A549 (cell line): ENCODE measurements around the gene TES. TPM values are rescaled to one million over a fixed set of nuclear protein-coding genes. Genes with fewer than 3 reads are reported as not detected.

Experiments used
- ATAC-seq, 2 experiments: fragments of 200-7000 bp in 1 of 2; fragments of >200 bp in 1 of 2; cut with Nextera tagmentation in 1 of 2; cut with Tn5 transposase in 1 of 2; 3 replicates each; pipeline versions ENCODE4 v1.8.0 to v1.9.1; 2018 to 2020; ENCODE audit warnings: mild to moderate bottlenecking in 1 of 2, moderate library complexity in 1 of 2
- CTCF ChIA-PET: fragments of 300-600 bp; sonication (Branson Sonifier 250); formaldehyde crosslinking; extraction: SDS; loops from one replicate; lab custom pipeline; 2021; ENCODE audit warnings: antibody characterized with exemption, inconsistent platforms; lab: Yijun Ruan, JAX
- POLR2A ChIA-PET: fragments of 350-600 bp; formaldehyde crosslinking; extraction: SDS; loops from one replicate; lab custom pipeline; 2021; ENCODE audit warnings: antibody characterized with exemption, inconsistent platforms; lab: Yijun Ruan, JAX
- DNase-seq, 2 experiments: peaks; one replicate each; pipeline versions ENCODE4 v3.0.0 to v3.0.0-alpha.2; 2011 to 2016; ENCODE audit warnings: low read depth in 1 of 2, low spot score in 1 of 2
- FAIRE-seq: peaks from 2 replicates; lab custom pipeline; 2011; peaks lifted over from hg19 to GRCh38; lab: Jason Lieb, UNC
- H3K27ac ChIP-seq, 2 experiments: fragments of >200 bp; sonication (Bioruptor Twin); formaldehyde crosslinking; 3 replicates each; pipeline ENCODE4 v1.5.1; 2016 to 2017
- H3K4me1 ChIP-seq: fragments of >200 bp; sonication (Bioruptor Twin); formaldehyde crosslinking; 3 replicates; pipeline ENCODE4 v1.6.1; 2016
- H3K4me2 ChIP-seq: fragments of >200 bp; sonication (Bioruptor Twin); formaldehyde crosslinking; 3 replicates; pipeline ENCODE4 v1.6.1; 2016
- H3K4me3 ChIP-seq: fragments of >200 bp; sonication (Bioruptor Twin); formaldehyde crosslinking; 3 replicates; pipeline ENCODE4 v1.5.1; 2016
- H3K9me3 ChIP-seq: fragments of >200 bp; sonication (Bioruptor Twin); formaldehyde crosslinking; 3 replicates; pipeline ENCODE4 v1.6.1; 2016
- EHMT2 ChIP-seq: fragments of 200-600 bp; sonication (generic); IDR thresholded peaks from 2 replicates; pipeline ENCODE4 v1.6.1; 2016; ENCODE audit warnings: antibody characterized with exemption, low read depth, mild to moderate bottlenecking, moderate library complexity
- HOXA7 ChIP-seq: fragments of 250-450 bp; sonication (Bioruptor Pico); IDR thresholded peaks from 2 replicates; pipeline ENCODE4 v1.5.0; 2020; ENCODE audit warnings: mild to moderate bottlenecking, moderate library complexity
- HOXB13 ChIP-seq: fragments of 250-450 bp; sonication (Bioruptor Pico); IDR thresholded peaks from 2 replicates; pipeline ENCODE4 v1.5.0; 2020; ENCODE audit warnings: low read depth, mild to moderate bottlenecking, moderate library complexity
- HOXB5 ChIP-seq: fragments of 250-450 bp; sonication (Bioruptor Pico); IDR thresholded peaks from 2 replicates; pipeline ENCODE4 v1.5.0; 2020; ENCODE audit warnings: mild to moderate bottlenecking, moderate library complexity
- JUN ChIP-seq, 2 experiments: fragments of >200 bp; sonication (Bioruptor Twin); formaldehyde crosslinking; IDR thresholded peaks; 2 replicates in 1 of 2; 3 replicates in 1 of 2; pipeline ENCODE4 v1.6.1; 2016 to 2017
- MAFK ChIP-seq: fragments of 450-650 bp; IDR thresholded peaks from 2 replicates; pipeline ENCODE4 v1.6.1; 2014; ENCODE audit not compliant: partially characterized antibody
- MAZ ChIP-seq: fragments of 150-350 bp; IDR thresholded peaks from 2 replicates; pipeline ENCODE4 v1.6.1; 2014; ENCODE audit warnings: antibody characterized with exemption, low read depth, low read length, borderline replicate concordance
- NFE2L2 ChIP-seq: fragments of 150-350 bp; conservative IDR thresholded peaks from 2 replicates; pipeline ENCODE4 v1.6.1; 2014; ENCODE audit warnings: low read length
- NR3C1 ChIP-seq: fragments of >200 bp; sonication (Bioruptor Twin); formaldehyde crosslinking; IDR thresholded peaks from 3 replicates; pipeline ENCODE4 v1.6.1; 2017
- POLR2A ChIP-seq: IDR thresholded peaks from 2 replicates; pipeline ENCODE4 v1.6.1; 2012; ENCODE audit warnings: mild to moderate bottlenecking, low read length
- POLR2AphosphoS2 ChIP-seq: conservative IDR thresholded peaks from 2 replicates; pipeline ENCODE4 v1.6.1; 2012; ENCODE audit warnings: low read length, improper control_type of control experiment, inconsistent platforms
- RNF2 ChIP-seq: fragments of 200-600 bp; sonication (generic); IDR thresholded peaks from 2 replicates; pipeline ENCODE4 v1.6.1; 2016; ENCODE audit warnings: low read depth, mild to moderate bottlenecking, antibody characterized with exemption, moderate library complexity, borderline replicate concordance
- SREBF2 ChIP-seq: fragments of 450-650 bp; IDR thresholded peaks from 2 replicates; pipeline ENCODE4 v1.6.1; 2014; ENCODE audit warnings: mild to moderate bottlenecking, moderate library complexity
- ZFP36 ChIP-seq: fragments of 450-650 bp; IDR thresholded peaks from 2 replicates; pipeline ENCODE4 v1.6.1; 2014; ENCODE audit warnings: borderline replicate concordance; ENCODE audit not compliant: partially characterized antibody
- ZNF302 ChIP-seq: fragments of 250-450 bp; sonication (Bioruptor Pico); IDR thresholded peaks from 2 replicates; pipeline ENCODE4 v1.9.0; 2021; ENCODE audit warnings: inconsistent platforms, mild to moderate bottlenecking, moderate library complexity
- WGBS: methylation state at CpG from one replicate; pipeline ENCODE4 v1.1.6; 2017; ENCODE audit errors: missing lambda C conversion rate; 5-methylcytosine and 5-hydroxymethylcytosine counted together
- polyA plus RNA-seq, 4 experiments: library from polyadenylated mRNA; depleted of rRNA in 3 of 4; stranded (reverse); fragments of >200 nt; fragmentation: RNase III in 1 of 4; extraction: RNeasy Plus Mini Kit Qiagen cat#74134 plus additional on column Dnase treatment in 1 of 4; gene quantifications; 2 replicates in 3 of 4; 3 replicates in 1 of 4; pipeline ENCODE4 v1.2.3, GENCODE V29; 2011 to 2017
- TF ChIP-seq, protein P1 (sequence below): IDR thresholded peaks from 2 replicates; pipeline ENCODE4 v1.6.1; 2012
- TF ChIP-seq, protein P2 (sequence below): IDR thresholded peaks from 2 replicates; pipeline ENCODE4 v1.6.1; 2012

Gene TES
- polyA plus RNA-seq, 2 of the 4 experiments (the other 2 are of a cell fraction), result 45.9 to 134 TPM

DNA sequence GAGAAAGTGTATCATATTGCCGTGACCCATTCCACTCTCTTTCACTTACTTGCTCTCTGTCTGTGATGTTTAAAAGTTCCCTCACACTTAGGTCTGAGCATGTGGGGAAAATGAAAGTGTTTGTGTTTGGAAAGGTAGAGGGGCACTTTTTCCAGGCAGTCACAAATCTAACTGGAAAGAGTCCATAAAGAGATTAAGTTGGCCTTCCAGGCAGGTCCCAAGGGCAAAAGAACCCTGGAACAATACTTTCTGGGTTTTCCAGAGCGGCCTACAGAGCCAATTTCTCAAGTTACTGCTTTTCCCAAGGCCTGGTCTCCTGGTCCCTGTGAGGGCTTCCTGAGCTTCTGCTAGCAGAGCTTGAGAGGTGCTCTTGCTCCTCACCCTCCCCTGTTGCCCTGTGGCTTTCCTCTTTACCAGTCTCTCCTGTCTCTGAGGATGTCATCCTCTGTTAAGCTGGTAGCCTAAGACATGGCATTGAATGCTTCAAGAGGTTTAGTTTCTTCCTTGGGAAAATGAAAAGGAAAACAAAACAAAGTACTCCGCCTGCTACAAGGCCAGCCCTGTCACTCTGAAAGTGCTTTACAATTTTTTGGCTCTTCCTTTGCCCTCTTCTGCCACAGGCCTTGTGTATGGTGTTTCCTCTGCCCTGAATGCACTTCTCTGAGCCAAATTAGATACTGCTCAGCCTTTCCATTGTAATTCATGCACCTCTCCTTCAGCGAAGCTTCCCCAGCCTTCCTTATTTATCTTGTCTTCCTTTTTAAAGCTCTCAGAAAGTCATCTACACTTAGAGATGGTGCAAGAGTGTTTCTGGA lies 20.1 kb downstream of the TES start:
- Histone ChIP-seq H3K9me3 (no peaks in the 10 kb centered on the region), H3K4me3 (no peak overlapping the region), H3K27ac (peak overlapping the region; percentile 74 to 89; a peak in 5 of 6 replicates), H3K4me2 (peak overlapping the region; percentile 57), H3K4me1 (peaks cover 63% of the 10 kb centered on the region)
- CTCF ChIA-PET, result interaction anchor here (0.9 to 16.2 kb wide), 5 partner anchors 18 to 293 kb away, joined by 3 to 385 read pairs (median 8); no protein-coding TSS in a partner anchor
- FAIRE-seq, result no peak
- POLR2A ChIA-PET, result interaction anchor here (1.6 kb wide), 1 partner anchor 19 kb away, joined by 6 read pairs; the partner anchor contains the start of gene TES
- no peak for TF ChIP-seq HOXB5 (CRISPR knock-in tag)
- no peak for TF ChIP-seq POLR2AphosphoS2
- TF ChIP-seq ZNF302 (CRISPR knock-in tag), result no peak
- TF ChIP-seq, protein P1, sequence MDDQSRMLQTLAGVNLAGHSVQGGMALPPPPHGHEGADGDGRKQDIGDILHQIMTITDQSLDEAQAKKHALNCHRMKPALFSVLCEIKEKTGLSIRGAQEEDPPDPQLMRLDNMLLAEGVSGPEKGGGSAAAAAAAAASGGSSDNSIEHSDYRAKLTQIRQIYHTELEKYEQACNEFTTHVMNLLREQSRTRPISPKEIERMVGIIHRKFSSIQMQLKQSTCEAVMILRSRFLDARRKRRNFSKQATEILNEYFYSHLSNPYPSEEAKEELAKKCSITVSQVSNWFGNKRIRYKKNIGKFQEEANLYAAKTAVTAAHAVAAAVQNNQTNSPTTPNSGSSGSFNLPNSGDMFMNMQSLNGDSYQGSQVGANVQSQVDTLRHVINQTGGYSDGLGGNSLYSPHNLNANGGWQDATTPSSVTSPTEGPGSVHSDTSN, result no peak
- no peak for TF ChIP-seq POLR2A
- TF ChIP-seq HOXA7 (CRISPR knock-in tag), result no peak
- ATAC-seq, result peak; percentile 39 to 63; a peak in 4 of 6 replicates
- 84% methylated on average over 4 of the region's 4 CpGs for WGBS
- no peak for DNase-seq

DNA sequence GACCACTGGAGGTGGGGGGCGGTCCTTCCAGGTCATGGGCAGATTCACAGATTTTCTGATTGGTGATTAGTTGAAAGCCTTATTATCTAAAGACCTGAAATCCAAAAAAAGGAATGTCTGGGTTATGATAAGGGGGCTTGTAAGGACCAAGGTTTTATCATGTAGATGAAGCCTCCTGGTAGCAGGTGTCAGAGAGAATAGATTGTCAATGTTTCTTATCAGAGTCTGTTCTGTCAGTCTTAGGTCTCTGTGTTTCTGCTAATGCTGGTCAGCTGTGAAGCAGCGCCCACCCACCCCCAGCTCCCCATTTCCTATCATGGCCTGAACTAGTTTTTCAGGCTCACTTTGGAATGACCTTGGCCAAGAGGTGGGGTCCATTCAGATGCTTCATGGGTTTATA lies 21.2 kb downstream of the TES start:
- H3K9me3 ChIP-seq, result no peaks in the 10 kb centered on the region
- H3K27ac ChIP-seq, result peak overlapping the region; percentile 74 to 89
- POLR2A ChIA-PET, result interaction anchor here (1.6 kb wide), 1 partner anchor 21 kb away, joined by 6 read pairs; the partner anchor contains the start of gene TES
- H3K4me3 ChIP-seq, result no peak overlapping the region
- peaks cover 64% of the 10 kb centered on the region for H3K4me1 ChIP-seq
- peak overlapping the region; percentile 57 for H3K4me2 ChIP-seq
- WGBS, result 84% methylated on average over 2 of the region's 2 CpGs
- DNase-seq, result no peak
- TF ChIP-seq, protein P2, sequence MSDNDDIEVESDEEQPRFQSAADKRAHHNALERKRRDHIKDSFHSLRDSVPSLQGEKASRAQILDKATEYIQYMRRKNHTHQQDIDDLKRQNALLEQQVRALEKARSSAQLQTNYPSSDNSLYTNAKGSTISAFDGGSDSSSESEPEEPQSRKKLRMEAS, result no peak
- TF ChIP-seq HOXB5 (CRISPR knock-in tag) (no peak), EHMT2 (no peak), POLR2A (no peak), HOXB13 (no peak), NR3C1 (no peak), ZFP36 (no peak), RNF2 (no peak), SREBF2 (no peak), ZNF302 (CRISPR knock-in tag) (no peak), MAZ (no peak)
- TF ChIP-seq, protein P1, result no peak
- no peak for ATAC-seq
- no peak for FAIRE-seq
- CTCF ChIA-PET, result interaction anchor here (0.7 to 16.2 kb wide), 8 partner anchors 10 to 360 kb away, joined by 3 to 385 read pairs (median 8); no protein-coding TSS in a partner anchor

DNA sequence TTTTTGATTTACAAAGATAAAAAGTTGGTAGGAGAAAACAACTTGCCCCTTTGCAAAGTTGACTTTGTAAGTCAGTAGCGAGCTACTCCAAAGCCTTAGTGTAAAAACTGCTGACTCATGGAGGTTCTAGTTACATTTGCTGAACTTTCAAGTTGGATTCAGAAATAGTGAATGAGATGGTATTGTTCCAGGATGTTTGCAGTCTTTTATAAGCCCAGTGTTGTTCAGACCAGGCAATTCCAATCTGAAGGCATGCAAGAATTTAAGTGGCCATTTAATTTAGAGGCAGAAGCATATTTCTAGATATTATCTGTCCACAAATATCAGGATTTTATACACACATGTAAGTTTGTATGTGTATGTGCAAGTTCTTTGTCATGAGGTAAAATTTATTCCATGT lies 21.6 kb downstream of the TES start:
- TF ChIP-seq JUN (IDR thresholded peaks at IDR 0.05) (no peak), NFE2L2 (peak; percentile 96), MAFK (peak; percentile 100)
- ChIA-PET POLR2A (interaction anchor here (1.6 kb wide), 1 partner anchor 21 kb away, joined by 6 read pairs; the partner anchor contains the start of gene TES), CTCF (interaction anchor here (0.6 to 16.2 kb wide), 8 partner anchors 9 to 359 kb away, joined by 3 to 385 read pairs (median 8); no protein-coding TSS in a partner anchor)
- H3K9me3 ChIP-seq, result no peaks in the 10 kb centered on the region
- WGBS, result 30% methylated on average over 1 of the region's 1 CpG
- FAIRE-seq, result no peak
- H3K4me3 ChIP-seq, result no peak overlapping the region
- peaks cover 63% of the 10 kb centered on the region for H3K4me1 ChIP-seq
- peak overlapping the region; percentile 74 to 89 for H3K27ac ChIP-seq
- peak overlapping the region; percentile 57 for H3K4me2 ChIP-seq
- ATAC-seq, result peak in 1 of 2 experiments; percentile 33; a peak in 2 of 6 replicates
- DNase-seq, result peak in 1 of 2 experiments; percentile 58
